ENCODE measurements around the gene CEACAM1. TPM values are rescaled to one million over a fixed set of nuclear protein-coding genes. Genes with fewer than 3 reads are reported as not detected.
A peak's percentile ranks its signal among the peaks of the same experiment; 100 is the strongest.

CEACAM1 gene
- total and polyA plus RNA-seq, 2 of the 13 experiments (the other 11 are each of a cell fraction or from before 2014, with no cell fraction given) = 13.5 to 332 TPM

- TF ChIP-seq ATF2 (CRISPR knock-in tag; IDR thresholded peaks at IDR 0.05) (0 out of 2 replicates have a peak, but pooled peaks have one; percentile 19), NCOR1 (IDR thresholded peaks at IDR 0.05; ENCODE audit: borderline replicate concordance, low read length) (0 out of 2 replicates have a peak, but pooled peaks have one; percentile 37), RXRA (CRISPR knock-in tag; IDR thresholded peaks at IDR 0.05) (peak; percentile 51; the same call in 1 of the 2 replicates), ASH2L (IDR thresholded peaks at IDR 0.05; ENCODE audit: insufficient read length, low read depth, low read length) (peak; percentile 37), ZNF746 (CRISPR knock-in tag; IDR thresholded peaks at IDR 0.05) (no peak), ETV5 (CRISPR knock-in tag; IDR thresholded peaks at IDR 0.05; ENCODE audit: borderline replicate concordance) (peak; percentile 92), TGIF2 (CRISPR knock-in tag; IDR thresholded peaks at IDR 0.05) (0 out of 2 replicates have a peak, but pooled peaks have one; percentile 52), ARNT2 (CRISPR knock-in tag; IDR thresholded peaks at IDR 0.05; ENCODE audit: low read depth) (0 out of 2 replicates have a peak, but pooled peaks have one; percentile 50), SKI (IDR thresholded peaks at IDR 0.05; ENCODE audit: partially characterized antibody) (peak; percentile 44), ZNF543 (CRISPR knock-in tag; IDR thresholded peaks at IDR 0.05) (no peak), DBP (CRISPR knock-in tag; IDR thresholded peaks at IDR 0.05; ENCODE audit: not compliant biosample characterization) (no peak), SAFB2 (CRISPR knock-in tag; IDR thresholded peaks at IDR 0.05; ENCODE audit: borderline replicate concordance, low read depth) (no peak), SIX4 (CRISPR knock-in tag; IDR thresholded peaks at IDR 0.05) (peak; percentile 88), SMC3 (IDR thresholded peaks at IDR 0.05; ENCODE audit: low read length) (0 out of 2 replicates have a peak, but pooled peaks have one; percentile 22), MAX (IDR thresholded peaks at IDR 0.05) (0 out of 2 replicates have a peak, but pooled peaks have one; percentile 22), ZGPAT (CRISPR knock-in tag; IDR thresholded peaks at IDR 0.05) (peak; percentile 66), ARID5B (CRISPR knock-in tag; IDR thresholded peaks at IDR 0.05) (peak; percentile 97), SMAD3 (CRISPR knock-in tag; IDR thresholded peaks at IDR 0.05) (peak; percentile 67), MAFK (conservative IDR thresholded peaks at IDR 0.05 in 1 of 2, IDR thresholded peaks at IDR 0.05 in 1 of 2; ENCODE audit: low read length in 2 of 2) (peak in 1 of 2 experiments; percentile 26; a peak in 1 of 4 replicates), STAT5B (CRISPR knock-in tag; IDR thresholded peaks at IDR 0.05) (0 out of 2 replicates have a peak, but pooled peaks have one; percentile 31), NCOA5 (CRISPR knock-in tag; IDR thresholded peaks at IDR 0.05) (no peak)
Measured at GRCh38 chr19:42480335-42481095, 47.8 kb downstream of the CEACAM1 start (continued).

All from HepG2 (cell line).